Bronchial epithelial cell (primary cell): ENCODE data around the gene NAIF1. TPM values are rescaled to one million over a fixed set of nuclear protein-coding genes. Genes with fewer than 3 reads are reported as not detected.

Source experiments
- DNase-seq: peaks from one replicate; pipeline ENCODE4 v3.0.0-alpha.2; 2010; ENCODE audit warnings: low read depth
- FAIRE-seq: peaks from 2 replicates; lab custom pipeline; 2011; peaks lifted over from hg19 to GRCh38; lab: Jason Lieb, UNC
- H3K27me3 ChIP-seq: 2 replicates; pipeline ENCODE4 v1.5.1; 2011; ENCODE audit warnings: low read length; ENCODE audit not compliant: control insufficient read depth, insufficient read depth
- H3K36me3 ChIP-seq: 2 replicates; pipeline ENCODE4 v1.5.1; 2011; ENCODE audit warnings: low read length; ENCODE audit not compliant: control insufficient read depth, insufficient read depth
- H3K4me3 ChIP-seq: 2 replicates; pipeline ENCODE4 v1.5.1; 2011; ENCODE audit warnings: mild to moderate bottlenecking, low read depth, low read length, control low read depth
- total RNA-seq: library from RNA; depleted of rRNA; stranded (reverse); fragments of >200 nt; gene quantifications from 2 replicates; pipeline ENCODE4 v1.2.1, GENCODE V29; 2014
- TF ChIP-seq, protein P1 (sequence below): IDR thresholded peaks from 2 replicates; pipeline ENCODE4 v1.5.1; 2011; ENCODE audit warnings: mild to moderate bottlenecking, moderate library complexity, low read length, control low read depth, inconsistent platforms; ENCODE audit not compliant: insufficient read depth, severe bottlenecking

The NAIF1 gene
- total RNA-seq, 1 donor from 2014 or later = 10.3 TPM

DNA sequence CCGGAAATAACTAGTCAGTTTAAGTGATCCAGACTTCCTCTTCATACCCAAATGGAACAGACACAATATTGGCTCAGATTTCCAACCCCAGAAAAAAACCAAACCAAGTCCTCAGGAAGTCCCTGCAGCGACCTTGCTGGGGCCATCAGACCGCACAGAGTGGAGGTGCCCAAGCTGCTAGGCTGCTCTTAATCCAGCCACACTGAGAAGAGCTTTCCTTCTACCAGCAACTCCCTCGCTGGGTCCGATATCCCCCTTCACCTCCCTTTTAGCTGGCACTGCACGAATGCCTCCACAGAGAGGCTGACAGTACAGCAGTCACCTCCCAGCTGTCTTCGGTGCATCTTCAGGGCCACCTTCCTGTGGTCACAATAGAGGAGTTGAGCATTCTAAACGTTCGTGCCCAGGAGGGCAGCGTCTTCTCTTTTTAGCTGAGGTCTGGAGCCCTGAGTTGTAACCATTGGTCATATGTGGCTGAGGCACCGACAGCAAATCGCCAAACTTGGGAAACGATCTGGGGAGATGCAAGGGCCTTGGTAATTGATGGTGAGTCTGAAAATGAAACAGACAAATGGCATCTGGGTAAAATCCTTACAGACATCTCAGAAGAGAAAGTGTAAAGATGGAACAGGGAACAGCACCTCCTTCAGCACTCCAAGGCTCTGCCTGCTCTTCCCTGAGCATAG, 5.7 kb downstream of the NAIF1 start:
- FAIRE-seq = no peak
- H3K36me3 ChIP-seq = peaks cover 7% of the 10 kb centered on the region
- H3K4me3 ChIP-seq = no peak overlapping the region
- DNase-seq = no peak
- no peaks in the 10 kb centered on the region for H3K27me3 ChIP-seq
- TF ChIP-seq, protein P1, sequence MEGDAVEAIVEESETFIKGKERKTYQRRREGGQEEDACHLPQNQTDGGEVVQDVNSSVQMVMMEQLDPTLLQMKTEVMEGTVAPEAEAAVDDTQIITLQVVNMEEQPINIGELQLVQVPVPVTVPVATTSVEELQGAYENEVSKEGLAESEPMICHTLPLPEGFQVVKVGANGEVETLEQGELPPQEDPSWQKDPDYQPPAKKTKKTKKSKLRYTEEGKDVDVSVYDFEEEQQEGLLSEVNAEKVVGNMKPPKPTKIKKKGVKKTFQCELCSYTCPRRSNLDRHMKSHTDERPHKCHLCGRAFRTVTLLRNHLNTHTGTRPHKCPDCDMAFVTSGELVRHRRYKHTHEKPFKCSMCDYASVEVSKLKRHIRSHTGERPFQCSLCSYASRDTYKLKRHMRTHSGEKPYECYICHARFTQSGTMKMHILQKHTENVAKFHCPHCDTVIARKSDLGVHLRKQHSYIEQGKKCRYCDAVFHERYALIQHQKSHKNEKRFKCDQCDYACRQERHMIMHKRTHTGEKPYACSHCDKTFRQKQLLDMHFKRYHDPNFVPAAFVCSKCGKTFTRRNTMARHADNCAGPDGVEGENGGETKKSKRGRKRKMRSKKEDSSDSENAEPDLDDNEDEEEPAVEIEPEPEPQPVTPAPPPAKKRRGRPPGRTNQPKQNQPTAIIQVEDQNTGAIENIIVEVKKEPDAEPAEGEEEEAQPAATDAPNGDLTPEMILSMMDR = no peak

DNA sequence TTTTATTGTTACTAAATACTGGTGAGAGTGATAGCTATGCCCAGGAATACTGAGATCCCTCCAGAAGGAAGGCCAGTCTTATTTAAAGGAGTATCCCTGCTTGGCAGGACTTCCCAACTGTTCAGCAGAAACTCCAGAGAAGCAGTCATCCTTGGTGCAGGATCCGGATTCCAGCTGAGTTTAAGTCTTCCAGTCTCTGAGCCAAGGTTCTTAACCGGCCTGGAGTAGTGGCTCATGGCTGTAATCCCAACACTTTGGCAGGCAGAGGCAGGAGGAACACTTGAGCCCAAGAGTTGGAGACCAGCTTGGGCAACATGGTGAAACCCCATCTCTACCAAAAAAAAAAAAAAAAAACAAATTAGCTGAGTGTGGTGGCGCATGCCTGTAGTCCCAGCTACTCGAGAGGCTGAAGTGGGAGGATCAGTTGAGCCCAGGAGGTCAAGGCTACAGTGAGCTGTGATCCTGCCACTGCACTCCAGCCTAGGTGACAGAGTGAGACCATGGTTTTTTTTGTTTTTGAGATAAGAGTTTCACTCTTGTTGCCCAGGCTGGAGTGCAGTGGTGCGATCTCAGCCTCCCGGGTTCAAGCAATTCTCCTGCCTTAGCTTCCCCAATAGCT, 7.6 kb downstream of the NAIF1 start:
- Histone ChIP-seq H3K36me3 (peaks cover 7% of the 10 kb centered on the region), H3K27me3 (no peaks in the 10 kb centered on the region), H3K4me3 (no peak overlapping the region)
- no peak for DNase-seq
- FAIRE-seq = no peak
- TF ChIP-seq, protein P1 = no peak

DNA sequence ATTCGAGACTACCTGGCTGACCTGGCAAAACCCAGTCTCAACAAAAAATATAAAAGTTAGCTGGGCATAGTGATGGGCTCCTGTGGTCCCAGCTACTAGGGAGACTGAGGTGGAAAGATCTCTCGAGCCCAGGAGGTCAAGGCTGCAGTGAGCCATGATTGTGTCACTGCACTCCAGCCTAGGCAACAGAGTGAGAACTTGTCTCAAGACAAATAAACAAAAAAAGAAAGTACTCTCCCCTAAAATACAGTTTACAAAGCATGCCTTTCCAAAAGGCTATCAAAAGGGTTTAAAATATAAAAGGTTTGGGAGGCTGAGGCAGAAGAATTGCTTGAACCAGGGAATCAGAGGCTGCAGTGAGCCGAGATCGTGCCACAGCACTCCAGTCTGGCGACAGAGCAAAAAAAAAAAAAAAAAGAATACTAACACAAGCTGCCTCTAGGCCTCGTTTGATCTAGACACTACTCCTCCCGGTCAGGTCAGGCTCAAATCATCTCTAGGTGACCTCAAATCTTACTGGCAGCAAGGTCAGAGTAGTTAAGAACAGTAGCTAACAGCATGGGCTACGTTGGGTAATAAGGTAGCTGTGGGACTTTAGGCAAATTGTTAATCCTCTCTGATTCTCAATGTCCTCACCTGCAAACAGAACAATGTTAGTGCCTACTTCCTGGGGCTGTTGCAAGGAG, 9.3 kb downstream of the NAIF1 start:
- no peaks in the 10 kb centered on the region for H3K27me3 ChIP-seq
- no peak overlapping the region for H3K4me3 ChIP-seq
- TF ChIP-seq, protein P1 = no peak
- DNase-seq (no peak), FAIRE-seq (no peak)
- H3K36me3 ChIP-seq = peaks cover 3% of the 10 kb centered on the region

- no peak overlapping the region for H3K4me3 ChIP-seq
- no peaks in the 10 kb centered on the region for H3K27me3 ChIP-seq
- DNase-seq (peak; percentile 59), FAIRE-seq (no peak)
- TF ChIP-seq, protein P1 = no peak
- H3K36me3 ChIP-seq = no peaks in the 10 kb centered on the region
Measured at GRCh38 chr9:128056887-128057723, 10.0 kb downstream of the NAIF1 start.

- Histone ChIP-seq H3K36me3 (no peaks in the 10 kb centered on the region), H3K4me3 (no peak overlapping the region), H3K27me3 (no peaks in the 10 kb centered on the region)
- TF ChIP-seq, protein P1 = no peak
- DNase-seq = no peak
- no peak for FAIRE-seq
Measured at GRCh38 chr9:128056086-128056485, 11.0 kb downstream of the NAIF1 start.
